Activated T-helper 1 cell treated with anti-CD3 and anti-CD28 coated beads, Interleukin-12 subunit alpha, Interleukin-12 subunit beta, Interleukin-2, Interleukin-4 antibody, amounts not matched to agents 30 ng/mL and 10 ng/mL and 1 ng/mL, durations not matched to agents 14 hours and 24 hours and 36 hours (primary cell): ENCODE results near the gene NATD1. TPM values are rescaled to one million over a fixed set of nuclear protein-coding genes. Genes with fewer than 3 reads are reported as not detected.
"Not testable (repeated sequence)": the region's sequence is repeated elsewhere in the genome, so short reads cannot be mapped to it uniquely, and the experiment has no call there.

ENCODE experiments used
- DNase-seq: peaks from one replicate; pipeline ENCODE4 v3.0.0; 2021; ENCODE audit warnings: low spot score
- H3K27ac Mint-ChIP-seq: one replicate; pipeline ENCODE4 v1.8.0; 2021; ENCODE audit warnings: mild to moderate bottlenecking, mixed read lengths
- H3K27me3 Mint-ChIP-seq: one replicate; pipeline ENCODE4 v1.8.0; 2022; ENCODE audit warnings: mild to moderate bottlenecking, moderate library complexity, mixed read lengths; ENCODE audit not compliant: insufficient read depth
- H3K36me3 Mint-ChIP-seq: one replicate; pipeline ENCODE4 v1.8.0; 2021; ENCODE audit warnings: low read depth, mixed read lengths
- H3K4me1 Mint-ChIP-seq: one replicate; pipeline ENCODE4 v1.8.0; 2021; ENCODE audit warnings: low read depth, mixed read lengths
- H3K4me3 Mint-ChIP-seq: one replicate; pipeline ENCODE4 v1.8.0; 2021; ENCODE audit warnings: mild to moderate bottlenecking, moderate library complexity, mixed read lengths
- H3K9me3 Mint-ChIP-seq: one replicate; pipeline ENCODE4 v1.8.0; 2021; ENCODE audit warnings: mixed read lengths
- intact Hi-C: fragments of 100-400 bp; cut with micrococcal nuclease; formaldehyde crosslinking; loops from one replicate; pipeline ENCODE4 v1.15.1; 2024
- total RNA-seq: library from RNA; stranded (reverse); gene quantifications from 2 replicates; pipeline ENCODE4 v1.2.3, GENCODE V29; 2022

The NATD1 gene
- total RNA-seq, 1 donor from 2014 or later: 1.6 TPM

GRCh38 chr17:21228845-21229244 lies 24.4 kb downstream of the NATD1 start:
- DNase-seq: no peak
- no peaks in the 10 kb centered on the region for H3K27me3 Mint-ChIP-seq
- peaks cover 10% of the 10 kb centered on the region for H3K9me3 Mint-ChIP-seq
- no peak overlapping the region for H3K27ac Mint-ChIP-seq
- H3K36me3 Mint-ChIP-seq: peaks cover 4% of the 10 kb centered on the region
- no peaks in the 10 kb centered on the region for H3K4me1 Mint-ChIP-seq
- intact Hi-C loops: no loop called here
- H3K4me3 Mint-ChIP-seq: no peak overlapping the region

GRCh38 chr17:21228111-21228510 lies 25.1 kb downstream of the NATD1 start:
- H3K27ac Mint-ChIP-seq: no peak overlapping the region
- H3K36me3 Mint-ChIP-seq: peaks cover 4% of the 10 kb centered on the region
- H3K27me3 Mint-ChIP-seq: no peaks in the 10 kb centered on the region
- H3K4me3 Mint-ChIP-seq: no peak overlapping the region
- DNase-seq: no peak
- intact Hi-C loops: no loop called here
- no peaks in the 10 kb centered on the region for H3K4me1 Mint-ChIP-seq
- H3K9me3 Mint-ChIP-seq: peaks cover 10% of the 10 kb centered on the region

- H3K9me3 Mint-ChIP-seq, H3K27me3 Mint-ChIP-seq, H3K4me1 Mint-ChIP-seq, H3K36me3 Mint-ChIP-seq, H3K27ac Mint-ChIP-seq, DNase-seq, H3K4me3 Mint-ChIP-seq, intact Hi-C loops: not testable (repeated sequence)
Measured at GRCh38 chr17:21227277-21227676, 25.9 kb downstream of the NATD1 start.

- intact Hi-C loops: no loop called here
- Mint-ChIP-seq H3K4me1 (peaks cover 8% of the 10 kb centered on the region), H3K27ac (no peak overlapping the region), H3K9me3 (no peaks in the 10 kb centered on the region), H3K4me3 (no peak overlapping the region), H3K36me3 (peaks cover 4% of the 10 kb centered on the region), H3K27me3 (no peaks in the 10 kb centered on the region)
- no peak for DNase-seq
Measured at GRCh38 chr17:21223086-21223485, 30.1 kb downstream of the NATD1 start.

- intact Hi-C loops: no loop called here
- Mint-ChIP-seq H3K4me1 (peaks cover 34% of the 10 kb centered on the region), H3K27me3 (no peaks in the 10 kb centered on the region), H3K36me3 (peaks cover 7% of the 10 kb centered on the region), H3K9me3 (no peaks in the 10 kb centered on the region), H3K4me3 (no peak overlapping the region), H3K27ac (no peak overlapping the region)
- DNase-seq: no peak
Measured at GRCh38 chr17:21218831-21219380, 34.3 kb downstream of the NATD1 start.

GRCh38 chr17:21218101-21218500 lies 35.1 kb downstream of the NATD1 start:
- Mint-ChIP-seq H3K9me3 (no peaks in the 10 kb centered on the region), H3K27ac (no peak overlapping the region), H3K4me1 (peaks cover 37% of the 10 kb centered on the region), H3K4me3 (no peak overlapping the region), H3K36me3 (peaks cover 7% of the 10 kb centered on the region), H3K27me3 (no peaks in the 10 kb centered on the region)
- no peak for DNase-seq
- intact Hi-C loops: no loop called here

GRCh38 chr17:21217346-21217745 lies 35.9 kb downstream of the NATD1 start:
- DNase-seq: no peak
- Mint-ChIP-seq H3K36me3 (peaks cover 7% of the 10 kb centered on the region), H3K4me3 (no peak overlapping the region), H3K27ac (no peak overlapping the region), H3K27me3 (no peaks in the 10 kb centered on the region), H3K9me3 (no peaks in the 10 kb centered on the region), H3K4me1 (peaks cover 45% of the 10 kb centered on the region)
- intact Hi-C loops: no loop called here

GRCh38 chr17:21215935-21216334 lies 37.3 kb downstream of the NATD1 start:
- H3K27me3 Mint-ChIP-seq: no peaks in the 10 kb centered on the region
- H3K27ac Mint-ChIP-seq: peak overlapping the region; percentile 84
- intact Hi-C loops: loop anchor here (2.0 kb wide), 1 partner anchor 297 kb away; no protein-coding TSS in a partner anchor
- H3K4me3 Mint-ChIP-seq: peak overlapping the region; percentile 97
- no peak for DNase-seq
- H3K36me3 Mint-ChIP-seq: peaks cover 6% of the 10 kb centered on the region
- no peaks in the 10 kb centered on the region for H3K9me3 Mint-ChIP-seq
- peaks cover 55% of the 10 kb centered on the region for H3K4me1 Mint-ChIP-seq

GRCh38 chr17:21214777-21215541 lies 38.3 kb downstream of the NATD1 start:
- Mint-ChIP-seq H3K9me3 (no peaks in the 10 kb centered on the region), H3K36me3 (peaks cover 10% of the 10 kb centered on the region), H3K4me1 (peaks cover 55% of the 10 kb centered on the region), H3K4me3 (peak overlapping the region; percentile 97), H3K27me3 (no peaks in the 10 kb centered on the region), H3K27ac (peak overlapping the region; percentile 84)
- intact Hi-C loops: loop anchor here (1.0 to 5.0 kb wide), 10 partner anchors 38 to 298 kb away; partner anchors contain the start of genes DHRS7B, MAP2K3, NATD1 and USP22
- no peak for DNase-seq

- peak within 1 kb of the TSS; percentile 97 for H3K4me3 Mint-ChIP-seq
- peaks cover 55% of the 10 kb centered on the region for H3K4me1 Mint-ChIP-seq
- no peaks in the 10 kb centered on the region for H3K27me3 Mint-ChIP-seq
Measured at GRCh38 chr17:21214015-21214776, 39.0 kb downstream of the NATD1 start, which contains the start of gene TMEM11. TMEM11 (minus strand) TSS chr17:21214161; CDS start chr17:21214152, 9 bp downstream.

GRCh38 chr17:21213638-21214014 lies 39.6 kb downstream of the NATD1 start:
- intact Hi-C loops: loop anchor here (1.0 to 5.0 kb wide), 10 partner anchors 40 to 299 kb away; partner anchors contain the start of genes DHRS7B, MAP2K3, NATD1 and USP22
- Mint-ChIP-seq H3K27me3 (no peaks in the 10 kb centered on the region), H3K9me3 (no peaks in the 10 kb centered on the region), H3K4me1 (peaks cover 52% of the 10 kb centered on the region), H3K4me3 (peak overlapping the region; percentile 97), H3K36me3 (peaks cover 11% of the 10 kb centered on the region), H3K27ac (peak overlapping the region; percentile 86)
- DNase-seq: no peak

More at GRCh38 chr17:21214015-21214776, 39.0 kb downstream of the NATD1 start, which contains the start of gene TMEM11:
- Mint-ChIP-seq H3K9me3 (no peaks in the 10 kb centered on the region), H3K36me3 (peaks cover 10% of the 10 kb centered on the region), H3K27ac (peak within 1 kb of the TSS; percentile 91)
- DNase-seq: peak; percentile 95
- intact Hi-C loops: loop anchor here (1.0 to 5.0 kb wide), 10 partner anchors 39 to 299 kb away; partner anchors contain the start of genes DHRS7B, MAP2K3, NATD1 and USP22

- intact Hi-C loops: loop anchor here (5.0 kb wide), 1 partner anchor 109 kb away; no protein-coding TSS in a partner anchor
- H3K4me3 Mint-ChIP-seq: peak overlapping the region; percentile 97
- no peaks in the 10 kb centered on the region for H3K27me3 Mint-ChIP-seq
- peaks cover 13% of the 10 kb centered on the region for H3K36me3 Mint-ChIP-seq
- DNase-seq: no peak
- H3K9me3 Mint-ChIP-seq: no peaks in the 10 kb centered on the region
- peaks cover 46% of the 10 kb centered on the region for H3K4me1 Mint-ChIP-seq
- peak overlapping the region; percentile 86 for H3K27ac Mint-ChIP-seq
Measured at GRCh38 chr17:21212826-21213637, 40.2 kb downstream of the NATD1 start.
